SK-N-MC (cell line): ENCODE results near the gene CD300A.

Source experiments
- EZH2 ChIP-seq: fragments of 200-600 bp; sonication (generic); IDR thresholded peaks from one replicate; pipeline ENCODE4 v1.6.1; 2017; ENCODE audit warnings: antibody characterized with exemption
- FOXP2 ChIP-seq: optimal IDR thresholded peaks from 2 replicates; pipeline ENCODE3; 2011; ENCODE audit warnings: mild to moderate bottlenecking, moderate library complexity; ENCODE audit not compliant: insufficient read depth; ENCODE audit errors: extremely low read length, control extremely low read depth
- POLR2AphosphoS5 ChIP-seq: IDR thresholded peaks from 2 replicates; pipeline ENCODE4 v1.6.1; 2012; ENCODE audit warnings: mild to moderate bottlenecking, low read depth, low read length, borderline replicate concordance

GRCh38 chr17:74461611-74462010, 4.8 kb upstream of the CD300A start:
- TF ChIP-seq POLR2AphosphoS5 (no peak), FOXP2 (no peak), EZH2 (no peak)
